Astrocyte (in vitro differentiated cells and primary cell): Measurements from ENCODE around the gene EDA.

Source experiments
- CTCF ChIP-seq: IDR thresholded peaks from 2 replicates; pipeline ENCODE4 v1.5.1; 2011; ENCODE audit warnings: low read depth, mild to moderate bottlenecking, inconsistent platforms, low read length, moderate library complexity; ENCODE audit not compliant: insufficient read depth
- EZH2 ChIP-seq: IDR thresholded peaks from 2 replicates; pipeline ENCODE4 v1.6.1; 2012; ENCODE audit warnings: mild to moderate bottlenecking, low read length, inconsistent platforms; ENCODE audit not compliant: insufficient read depth

- TF ChIP-seq EZH2 = no peak
- peak; percentile 23 for TF ChIP-seq CTCF
Observed at GRCh38 chrX:69618803-69619202, 2.9 kb downstream of the EDA start.
